Activated CD4-positive, CD25-positive, alpha-beta regulatory T cell treated with anti-CD3 and anti-CD28 coated beads, Interleukin-2, amount 50 U/mL, for 24 hours (primary cell): ENCODE measurements around the gene LAMB4.

ENCODE experiments used
- ATAC-seq, 2 donors: fragments of 150-1000 bp; cut with Tn5 transposase; one replicate each; pipeline ENCODE4 v1.10.0; 2021; ENCODE audit warnings: mild to moderate bottlenecking in 1 of 2, moderate library complexity in 1 of 2

The LAMB4 gene

GRCh38 chr7:108077709-108078108 is 52.5 kb downstream of the LAMB4 start:
- ATAC-seq = no peak

- ATAC-seq = no peak
Observed at GRCh38 chr7:108076156-108076555, 54.0 kb downstream of the LAMB4 start.

GRCh38 chr7:108073305-108074070 is 56.7 kb downstream of the LAMB4 start:
- ATAC-seq = no peak

- ATAC-seq = no peak
Observed at GRCh38 chr7:108072739-108073138, 57.4 kb downstream of the LAMB4 start.

GRCh38 chr7:108072116-108072515 is 58.0 kb downstream of the LAMB4 start:
- no peak for ATAC-seq

- no peak for ATAC-seq
Observed at GRCh38 chr7:108071551-108071950, 58.6 kb downstream of the LAMB4 start.

- ATAC-seq = no peak
Observed at GRCh38 chr7:108069646-108070045, 60.5 kb downstream of the LAMB4 start.

GRCh38 chr7:108067844-108068243 is 62.3 kb downstream of the LAMB4 start:
- ATAC-seq = no peak

- no peak for ATAC-seq
Observed at GRCh38 chr7:108066486-108066885, 63.7 kb downstream of the LAMB4 start.

GRCh38 chr7:108063520-108063933 is 66.6 kb downstream of the LAMB4 start:
- no peak for ATAC-seq

GRCh38 chr7:108062250-108063014 is 67.7 kb downstream of the LAMB4 start:
- peak in 1 of 2 donors; percentile 20 for ATAC-seq

- ATAC-seq = no peak
Observed at GRCh38 chr7:108059526-108059925, 70.6 kb downstream of the LAMB4 start.

- no peak for ATAC-seq
Observed at GRCh38 chr7:108057951-108058481, 72.1 kb downstream of the LAMB4 start.

GRCh38 chr7:108055611-108056021 is 74.5 kb downstream of the LAMB4 start:
- ATAC-seq = no peak

GRCh38 chr7:108054537-108054936 is 75.6 kb downstream of the LAMB4 start:
- no peak for ATAC-seq

GRCh38 chr7:108053250-108053649 is 76.9 kb downstream of the LAMB4 start:
- ATAC-seq = no peak

- no peak for ATAC-seq
Observed at GRCh38 chr7:108051454-108051853, 78.7 kb downstream of the LAMB4 start.

GRCh38 chr7:108049962-108050361 is 80.2 kb downstream of the LAMB4 start:
- ATAC-seq = no peak

GRCh38 chr7:108048422-108048821 is 81.7 kb downstream of the LAMB4 start:
- ATAC-seq = no peak

- ATAC-seq = no peak
Observed at GRCh38 chr7:108046952-108047506, 83.1 kb downstream of the LAMB4 start.

GRCh38 chr7:108045669-108046068 is 84.5 kb downstream of the LAMB4 start:
- no peak for ATAC-seq

- ATAC-seq = no peak
Observed at GRCh38 chr7:108045154-108045553, 85.0 kb downstream of the LAMB4 start.

GRCh38 chr7:108044345-108044744 is 85.8 kb downstream of the LAMB4 start:
- no peak for ATAC-seq

- ATAC-seq = no peak
Observed at GRCh38 chr7:108038986-108039385, 91.2 kb downstream of the LAMB4 start.
